Activated T-helper 1 cell treated with anti-CD3 and anti-CD28 coated beads, Interleukin-12 subunit alpha, Interleukin-12 subunit beta, Interleukin-2, Interleukin-4 antibody, amounts not matched to agents 30 ng/mL and 10 ng/mL and 1 ng/mL, durations not matched to agents 14 hours and 24 hours and 36 hours (primary cell): ENCODE results near the gene TBC1D9. TPM values are rescaled to one million over a fixed set of nuclear protein-coding genes. Genes with fewer than 3 reads are reported as not detected.

Source experiments
- DNase-seq: peaks from one replicate; pipeline ENCODE4 v3.0.0; 2021; ENCODE audit warnings: low spot score
- H3K27ac Mint-ChIP-seq: one replicate; pipeline ENCODE4 v1.8.0; 2021; ENCODE audit warnings: mild to moderate bottlenecking, mixed read lengths
- H3K27me3 Mint-ChIP-seq: one replicate; pipeline ENCODE4 v1.8.0; 2022; ENCODE audit warnings: mild to moderate bottlenecking, moderate library complexity, mixed read lengths; ENCODE audit not compliant: insufficient read depth
- H3K36me3 Mint-ChIP-seq: one replicate; pipeline ENCODE4 v1.8.0; 2021; ENCODE audit warnings: low read depth, mixed read lengths
- H3K4me1 Mint-ChIP-seq: one replicate; pipeline ENCODE4 v1.8.0; 2021; ENCODE audit warnings: low read depth, mixed read lengths
- H3K4me3 Mint-ChIP-seq: one replicate; pipeline ENCODE4 v1.8.0; 2021; ENCODE audit warnings: mild to moderate bottlenecking, moderate library complexity, mixed read lengths
- H3K9me3 Mint-ChIP-seq: one replicate; pipeline ENCODE4 v1.8.0; 2021; ENCODE audit warnings: mixed read lengths
- intact Hi-C: fragments of 100-400 bp; cut with micrococcal nuclease; formaldehyde crosslinking; loops from one replicate; pipeline ENCODE4 v1.15.1; 2024
- total RNA-seq: library from RNA; stranded (reverse); gene quantifications from 2 replicates; pipeline ENCODE4 v1.2.3, GENCODE V29; 2022

The TBC1D9 gene
- total RNA-seq, 1 donor from 2014 or later, result not detected

DNA sequence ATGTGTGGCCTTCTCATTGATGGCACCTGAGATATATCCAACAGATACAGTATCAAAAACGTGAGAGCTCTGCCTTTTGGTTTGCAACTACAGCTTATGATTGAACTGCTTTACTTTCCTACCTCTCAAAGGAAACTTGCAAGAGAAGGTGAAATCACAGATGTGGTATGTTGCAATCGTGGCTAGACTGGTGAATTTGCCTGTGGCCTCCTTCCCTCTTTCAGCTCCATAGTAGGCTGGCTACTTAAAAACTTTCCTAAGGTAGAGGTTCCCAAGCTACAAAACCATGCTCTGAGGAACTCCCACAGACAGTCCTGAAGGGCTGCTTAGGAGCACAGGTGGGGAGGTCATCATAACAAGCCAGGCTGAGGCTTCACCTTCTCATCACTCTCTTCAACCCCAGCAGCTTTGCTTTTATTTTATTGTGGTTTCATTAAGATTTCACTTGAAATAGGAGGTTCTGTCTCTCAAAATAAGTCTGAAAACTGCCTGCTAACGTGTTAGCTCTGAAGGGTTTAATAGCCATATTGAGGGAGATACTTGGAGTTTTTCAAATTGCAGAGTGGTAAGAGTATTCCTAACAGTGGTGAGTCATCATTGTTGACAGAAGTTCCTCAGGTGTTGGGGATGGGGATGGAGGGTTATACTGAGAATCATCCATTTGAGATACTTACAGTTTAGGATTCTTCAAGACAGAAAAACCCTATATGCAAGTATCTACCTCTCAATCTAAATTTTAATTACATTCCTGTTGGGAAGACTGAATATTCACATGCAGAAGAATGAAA is 93.9 kb downstream of the TBC1D9 start:
- peaks cover 5% of the 10 kb centered on the region for H3K4me1 Mint-ChIP-seq
- H3K9me3 Mint-ChIP-seq, result no peaks in the 10 kb centered on the region
- no peak overlapping the region for H3K4me3 Mint-ChIP-seq
- peaks cover 2% of the 10 kb centered on the region for H3K27me3 Mint-ChIP-seq
- H3K36me3 Mint-ChIP-seq, result no peaks in the 10 kb centered on the region
- DNase-seq, result no peak
- H3K27ac Mint-ChIP-seq, result no peak overlapping the region
- intact Hi-C loops, result no loop called here

DNA sequence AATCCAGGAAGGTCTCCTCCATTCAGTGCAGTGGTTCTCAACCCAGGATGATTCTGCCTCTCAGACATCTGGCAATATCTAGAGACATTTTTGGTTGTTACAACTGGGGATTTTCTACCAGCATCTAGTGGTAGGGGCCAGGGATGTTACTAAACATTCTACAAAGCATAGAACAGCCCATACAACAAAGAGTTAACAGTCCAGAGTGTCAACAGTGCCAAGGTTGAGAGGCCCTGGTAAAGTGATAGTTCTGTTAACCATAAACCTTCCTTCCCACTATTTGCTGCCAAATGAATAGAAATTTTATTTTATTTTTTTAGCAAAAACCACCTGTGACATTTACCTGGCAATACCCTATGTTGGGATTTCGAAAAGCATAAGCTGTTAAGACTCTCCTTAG is 94.6 kb downstream of the TBC1D9 start:
- Mint-ChIP-seq H3K27ac (no peak overlapping the region), H3K9me3 (no peaks in the 10 kb centered on the region), H3K4me1 (no peaks in the 10 kb centered on the region), H3K27me3 (peaks cover 2% of the 10 kb centered on the region), H3K4me3 (no peak overlapping the region), H3K36me3 (no peaks in the 10 kb centered on the region)
- intact Hi-C loops, result no loop called here
- DNase-seq, result no peak

DNA sequence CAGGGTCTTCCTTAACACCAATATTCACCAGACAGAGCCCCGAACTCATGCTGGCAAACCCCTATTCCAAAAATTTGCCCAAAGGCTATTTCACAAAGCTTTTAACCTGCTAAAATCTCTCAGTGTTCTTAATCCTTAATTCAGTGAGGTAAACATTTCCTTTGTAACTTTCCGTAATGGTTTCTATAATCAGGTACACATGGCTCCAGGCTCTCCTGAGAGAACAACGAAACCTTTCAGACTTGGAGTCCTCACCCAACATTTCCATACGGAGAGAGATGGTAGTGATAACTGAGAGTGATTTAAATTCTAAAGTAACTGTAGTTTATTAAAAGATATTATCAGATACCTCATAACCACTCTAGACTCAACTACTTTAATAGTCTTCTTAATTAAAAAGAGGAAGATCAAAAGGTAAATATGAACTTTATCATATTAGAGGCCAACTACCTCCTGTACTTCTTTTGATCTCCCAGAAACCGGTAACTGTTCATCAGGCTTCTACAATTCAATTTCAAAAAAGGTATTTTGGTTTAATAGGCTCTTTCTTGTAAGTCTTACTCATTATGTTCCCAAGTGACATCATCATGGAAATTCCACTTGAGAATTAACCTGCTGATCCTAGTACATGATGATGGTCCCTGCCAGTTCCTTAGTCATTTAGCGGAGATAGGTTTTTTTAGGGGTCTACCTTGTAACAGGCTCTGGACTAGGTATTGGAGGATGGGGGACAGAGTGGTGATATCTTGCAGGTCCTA is 96.1 kb downstream of the TBC1D9 start:
- H3K4me3 Mint-ChIP-seq, result no peak overlapping the region
- H3K27ac Mint-ChIP-seq, result no peak overlapping the region
- intact Hi-C loops, result no loop called here
- no peaks in the 10 kb centered on the region for H3K4me1 Mint-ChIP-seq
- no peaks in the 10 kb centered on the region for H3K36me3 Mint-ChIP-seq
- DNase-seq, result no peak
- no peaks in the 10 kb centered on the region for H3K9me3 Mint-ChIP-seq
- peaks cover 6% of the 10 kb centered on the region for H3K27me3 Mint-ChIP-seq

DNA sequence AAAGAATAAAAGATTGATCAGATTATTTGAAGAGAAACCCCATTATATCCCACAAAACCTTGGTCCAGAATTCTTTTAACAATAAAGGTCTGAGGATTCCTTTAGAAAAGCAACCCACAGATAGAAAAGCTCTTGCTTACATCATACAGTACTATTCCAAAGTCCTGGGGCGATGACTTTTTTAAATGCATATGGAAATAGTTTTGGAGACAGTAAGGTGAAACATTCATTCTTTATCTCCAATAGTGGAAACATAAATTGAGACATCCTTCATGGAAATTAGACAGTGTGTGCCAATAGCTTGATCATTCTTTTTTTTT is 101.7 kb downstream of the TBC1D9 start:
- no peak for DNase-seq
- no peaks in the 10 kb centered on the region for H3K36me3 Mint-ChIP-seq
- no peak overlapping the region for H3K4me3 Mint-ChIP-seq
- intact Hi-C loops, result no loop called here
- H3K4me1 Mint-ChIP-seq, result no peaks in the 10 kb centered on the region
- no peak overlapping the region for H3K27ac Mint-ChIP-seq
- H3K9me3 Mint-ChIP-seq, result no peaks in the 10 kb centered on the region
- H3K27me3 Mint-ChIP-seq, result peaks cover 15% of the 10 kb centered on the region

DNA sequence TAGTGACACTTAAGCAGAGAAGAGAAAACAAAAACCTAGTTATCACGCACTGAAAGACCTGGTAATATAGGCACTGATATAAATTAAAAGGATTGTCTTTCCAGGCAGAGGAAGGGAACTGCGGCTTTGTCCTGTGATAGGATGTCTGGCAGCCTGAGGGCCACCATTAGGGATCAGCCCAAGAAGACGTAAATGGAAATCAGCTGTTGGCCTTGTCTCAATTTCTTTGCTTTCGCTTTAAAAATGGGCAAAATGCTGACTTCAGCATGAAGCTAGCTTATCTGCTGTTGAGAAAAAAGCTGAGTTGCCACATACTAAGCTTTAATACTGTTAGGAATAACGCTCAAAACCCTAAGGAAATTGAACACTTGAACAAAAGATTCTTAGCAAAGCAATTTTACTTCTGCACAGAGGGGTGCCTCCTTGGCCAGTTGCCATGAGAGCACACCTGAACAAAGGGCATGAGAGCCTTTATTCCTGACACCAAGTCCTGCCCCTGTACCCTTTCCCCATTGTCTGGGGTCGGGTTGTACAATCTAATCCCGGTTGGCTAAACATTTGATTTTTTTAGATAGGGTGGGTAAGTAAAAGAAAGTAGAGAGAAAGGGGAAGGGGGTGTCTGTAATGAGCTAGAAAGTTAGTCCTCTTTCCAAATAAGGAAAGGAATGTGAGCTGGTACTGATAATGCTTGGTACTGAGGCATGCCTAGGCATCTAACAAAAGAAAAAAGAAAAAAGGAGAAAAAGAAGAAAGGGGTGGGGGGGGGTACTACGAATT is 102.3 kb downstream of the TBC1D9 start:
- Mint-ChIP-seq H3K27ac (no peak overlapping the region), H3K4me3 (no peak overlapping the region), H3K27me3 (peaks cover 15% of the 10 kb centered on the region), H3K9me3 (no peaks in the 10 kb centered on the region), H3K36me3 (no peaks in the 10 kb centered on the region), H3K4me1 (no peaks in the 10 kb centered on the region)
- intact Hi-C loops, result no loop called here
- DNase-seq, result no peak

DNA sequence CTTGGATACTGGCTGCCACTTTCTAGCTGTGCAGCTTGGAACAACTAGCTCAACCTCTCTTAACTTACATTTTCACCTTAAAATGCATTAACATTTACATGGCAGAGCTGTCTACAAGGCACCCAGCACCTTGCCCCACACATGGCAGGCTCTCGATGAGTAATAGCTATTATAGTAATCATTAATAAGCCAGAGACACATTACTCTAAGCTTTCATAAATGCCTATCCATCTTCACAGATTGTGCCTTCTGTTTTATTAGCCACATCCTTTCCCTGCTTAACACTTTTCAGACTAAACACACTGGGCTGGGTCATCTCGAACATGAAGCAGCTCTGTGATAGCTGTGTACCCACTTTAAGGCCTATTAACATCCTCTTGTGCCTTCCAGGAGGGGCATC is 103.6 kb downstream of the TBC1D9 start:
- Mint-ChIP-seq H3K9me3 (no peaks in the 10 kb centered on the region), H3K27me3 (peaks cover 17% of the 10 kb centered on the region), H3K27ac (no peak overlapping the region), H3K4me3 (no peak overlapping the region), H3K36me3 (no peaks in the 10 kb centered on the region), H3K4me1 (no peaks in the 10 kb centered on the region)
- DNase-seq, result no peak
- intact Hi-C loops, result no loop called here

DNA sequence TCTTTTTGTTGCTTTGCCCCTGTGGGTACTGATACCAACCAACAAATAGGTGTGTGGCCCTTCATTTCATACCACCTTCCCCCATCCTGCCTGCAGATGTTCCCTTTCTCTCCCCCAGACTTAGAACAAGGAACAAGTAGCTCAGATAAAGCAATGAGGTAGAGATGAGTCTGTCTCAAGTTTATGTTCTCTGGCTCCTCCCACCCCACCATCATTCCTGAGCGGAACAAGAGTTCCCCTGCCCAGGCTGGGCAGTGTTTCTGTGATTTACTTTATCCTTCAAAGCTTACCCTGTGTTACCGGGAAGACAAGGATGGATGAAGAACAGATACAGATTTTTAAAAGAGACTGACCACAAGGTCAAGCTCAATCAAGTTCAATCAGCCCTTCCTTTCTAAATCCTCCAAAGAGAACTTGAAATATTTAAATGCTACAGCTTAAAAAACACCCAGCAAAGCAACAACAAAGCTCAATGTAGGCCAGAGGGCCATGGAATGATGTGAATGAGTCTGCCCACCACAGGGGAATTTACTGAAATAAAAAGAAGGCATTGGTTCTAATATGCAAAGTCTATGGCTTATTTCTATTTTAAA is 107.4 kb downstream of the TBC1D9 start:
- Mint-ChIP-seq H3K4me1 (no peaks in the 10 kb centered on the region), H3K36me3 (no peaks in the 10 kb centered on the region), H3K9me3 (no peaks in the 10 kb centered on the region), H3K27me3 (peaks cover 4% of the 10 kb centered on the region), H3K4me3 (no peak overlapping the region), H3K27ac (no peak overlapping the region)
- DNase-seq, result no peak
- intact Hi-C loops, result no loop called here

DNA sequence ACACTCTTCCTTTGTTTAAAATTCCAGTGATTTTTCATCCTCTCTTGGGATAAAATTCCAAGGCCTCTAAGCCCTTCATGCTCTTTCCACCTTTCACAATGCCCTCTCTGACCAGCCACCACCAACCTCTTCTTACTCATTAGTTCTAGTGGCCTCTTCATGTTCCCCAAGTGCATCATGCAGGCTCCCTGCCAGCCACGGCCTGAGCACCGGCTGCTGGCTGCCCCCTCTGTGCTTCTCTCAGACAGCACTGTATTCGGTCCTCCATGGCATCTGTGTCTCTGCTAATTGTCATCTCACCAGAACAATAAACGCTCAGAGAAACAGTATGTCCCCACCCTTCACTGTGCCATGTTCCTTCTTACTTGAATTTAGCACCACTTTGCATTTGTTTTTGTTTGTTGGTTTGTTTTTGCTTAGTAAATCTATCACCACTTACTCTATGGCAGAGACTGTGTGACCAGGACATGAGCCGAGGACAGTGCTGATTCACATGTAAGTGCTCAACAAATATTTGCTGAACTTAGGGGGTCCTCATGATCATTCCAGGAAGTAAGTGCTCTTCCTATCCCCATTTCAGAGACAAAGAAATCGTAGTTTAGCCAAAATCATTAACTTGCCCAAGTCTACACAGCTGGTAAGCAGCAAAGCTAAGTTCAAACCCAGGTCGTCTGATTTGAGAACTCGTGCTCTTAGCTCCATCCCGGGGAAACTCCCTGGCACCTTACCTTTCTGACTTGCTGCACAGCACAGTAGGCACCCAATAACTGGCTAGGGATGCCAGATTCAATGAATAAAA is 110.4 kb downstream of the TBC1D9 start:
- no peaks in the 10 kb centered on the region for H3K9me3 Mint-ChIP-seq
- no peak overlapping the region for H3K4me3 Mint-ChIP-seq

DNA sequence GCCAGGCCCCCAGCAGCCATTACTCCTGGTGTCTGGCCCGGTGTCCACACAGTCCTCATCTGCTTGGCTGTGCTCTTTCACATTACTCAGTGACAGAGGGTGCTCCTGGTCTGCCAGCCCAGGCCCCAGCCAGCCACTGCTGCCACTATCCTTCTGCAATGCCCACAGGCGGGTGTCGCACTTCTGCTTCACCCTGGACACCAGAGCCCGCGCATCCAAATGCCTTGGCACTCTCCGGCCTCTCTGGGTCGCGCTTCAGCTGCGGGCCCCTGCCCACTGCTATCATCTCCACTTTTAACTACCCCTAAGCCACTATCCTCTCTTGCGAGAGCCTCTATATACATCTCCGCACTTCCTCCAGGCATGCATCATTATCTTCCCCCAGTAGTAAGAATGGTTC is 111.0 kb downstream of the TBC1D9 start:
- no peaks in the 10 kb centered on the region for H3K4me1 Mint-ChIP-seq
- no peak overlapping the region for H3K4me3 Mint-ChIP-seq
- DNase-seq, result no peak
- intact Hi-C loops, result no loop called here
- H3K9me3 Mint-ChIP-seq, result no peaks in the 10 kb centered on the region
- H3K36me3 Mint-ChIP-seq, result no peaks in the 10 kb centered on the region
- peaks cover 2% of the 10 kb centered on the region for H3K27me3 Mint-ChIP-seq
- no peak overlapping the region for H3K27ac Mint-ChIP-seq

More for the DNA sequence above, 110.4 kb downstream of the TBC1D9 start:
- DNase-seq, result no peak
- Mint-ChIP-seq H3K27ac (no peak overlapping the region), H3K27me3 (peaks cover 2% of the 10 kb centered on the region), H3K4me1 (no peaks in the 10 kb centered on the region), H3K36me3 (no peaks in the 10 kb centered on the region)
- intact Hi-C loops, result no loop called here

DNA sequence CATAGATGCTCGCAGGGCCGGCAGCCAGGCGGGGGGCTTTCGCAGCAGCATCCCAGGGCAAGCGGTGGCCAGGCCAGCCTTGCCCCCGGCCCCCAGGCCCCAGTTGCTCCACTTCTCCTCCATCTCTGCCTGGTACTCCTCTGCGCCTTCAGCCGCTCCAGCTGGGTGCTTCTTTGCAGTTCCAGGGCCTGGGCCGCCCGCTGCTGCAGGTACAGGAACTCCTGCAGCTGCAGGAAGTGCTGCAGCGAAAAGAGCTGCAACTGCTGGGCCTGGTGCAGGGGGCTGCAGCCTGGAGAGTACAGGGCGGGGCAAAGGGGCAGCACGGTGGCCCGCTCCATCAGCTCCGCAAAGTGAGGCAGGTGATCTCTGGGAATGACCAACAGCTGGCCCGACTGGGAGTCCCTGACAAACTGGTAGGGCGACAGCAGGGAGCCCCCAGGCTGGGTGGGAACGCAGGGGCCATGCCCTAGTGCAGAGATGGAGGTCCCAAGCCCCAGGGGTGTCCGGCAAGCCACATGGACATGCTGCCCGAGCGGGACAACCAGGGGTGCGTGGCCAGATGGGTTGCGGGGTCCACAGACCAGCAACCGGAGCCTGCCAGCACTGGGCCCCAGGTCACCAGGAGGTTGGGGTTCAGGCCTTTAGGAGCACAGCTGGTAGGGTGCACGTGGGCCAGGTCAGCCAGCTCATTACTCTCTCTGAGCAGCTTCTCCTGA is 111.6 kb downstream of the TBC1D9 start:
- Mint-ChIP-seq H3K4me3 (no peak overlapping the region), H3K27ac (no peak overlapping the region), H3K9me3 (no peaks in the 10 kb centered on the region), H3K27me3 (peaks cover 2% of the 10 kb centered on the region), H3K4me1 (no peaks in the 10 kb centered on the region), H3K36me3 (no peaks in the 10 kb centered on the region)
- intact Hi-C loops, result no loop called here
- no peak for DNase-seq

DNA sequence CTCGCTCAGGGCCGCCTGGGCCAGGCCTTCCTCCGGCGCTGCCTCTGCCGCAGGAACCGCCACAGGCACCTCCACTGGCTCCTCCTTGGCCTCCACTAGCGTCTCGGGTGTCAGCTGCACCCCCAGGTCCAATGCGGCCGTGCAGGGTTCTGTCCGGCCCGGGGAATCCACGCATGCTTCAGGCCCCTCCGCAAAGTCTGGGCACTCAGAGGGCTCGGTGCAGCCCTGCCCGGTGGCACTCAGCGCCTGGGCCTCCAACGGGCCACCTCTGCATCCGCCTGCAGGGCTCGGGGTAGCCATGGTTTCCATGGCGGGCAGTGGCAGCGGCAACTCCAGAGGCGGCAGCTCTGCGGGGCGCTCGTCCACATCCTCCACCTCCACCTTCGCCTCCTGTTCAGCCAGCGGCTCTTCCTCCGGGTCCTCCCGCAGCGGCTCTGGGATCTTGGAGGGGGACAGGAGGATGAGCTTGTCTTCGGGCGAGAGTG is 112.6 kb downstream of the TBC1D9 start:
- H3K27ac Mint-ChIP-seq, result no peak overlapping the region
- H3K27me3 Mint-ChIP-seq, result peaks cover 2% of the 10 kb centered on the region
- intact Hi-C loops, result no loop called here
- DNase-seq, result no peak
- H3K4me1 Mint-ChIP-seq, result no peaks in the 10 kb centered on the region
- no peak overlapping the region for H3K4me3 Mint-ChIP-seq
- H3K36me3 Mint-ChIP-seq, result no peaks in the 10 kb centered on the region
- H3K9me3 Mint-ChIP-seq, result no peaks in the 10 kb centered on the region
